Measurements from ENCODE around the gene APRT.

Gene APRT

GRCh38 chr16:88760424-88761142 is 51.1 kb downstream of the APRT start:
- H3K4me3 ChIP-seq (ENCODE audit: low read depth, low read length) = no peak overlapping the region
- no peak for TF ChIP-seq CTCF (IDR thresholded peaks at IDR 0.05; ENCODE audit: insufficient read depth, low read depth, low read length, missing control alignments)
- DNase-seq (ENCODE audit: low read depth) = no peak

GRCh38 chr16:88759976-88760350 is 51.8 kb downstream of the APRT start:
- H3K4me3 ChIP-seq (ENCODE audit: low read depth, low read length) = no peak overlapping the region
- TF ChIP-seq CTCF (IDR thresholded peaks at IDR 0.05; ENCODE audit: insufficient read depth, low read depth, low read length, missing control alignments) = no peak

More at GRCh38 chr16:88759976-88760350, 51.8 kb downstream of the APRT start:
- DNase-seq (ENCODE audit: low read depth) = no peak

Data from GM12865 (cell line).